ENCODE measurements around the gene DLG4. TPM values are rescaled to one million over a fixed set of nuclear protein-coding genes. Genes with fewer than 3 reads are reported as not detected.

DLG4 gene
- total RNA-seq, 2 experiments from 2014 or later: 10.2 to 11.0 TPM

- no peaks in the 10 kb centered on the region for H3K9me3 ChIP-seq (ENCODE audit: control insufficient read depth in 1 of 2, insufficient read depth in 1 of 2, low read length in 2 of 2)
- Mint-ChIP-seq H3K9me3 (no peaks in the 10 kb centered on the region), H3K27me3 (no peaks in the 10 kb centered on the region), H3K4me1 (ENCODE audit: low read depth) (peaks cover 36% of the 10 kb centered on the region), H3K36me3 (ENCODE audit: low read depth) (peaks cover 15% of the 10 kb centered on the region), H3K4me3 (peak overlapping the region; percentile 83), H3K27ac (peak overlapping the region; percentile 87)
- intact Hi-C loops (cut with DNase I, micrococcal nuclease): loop anchor here (1.0 kb wide), 3 partner anchors 9 to 230 kb away; partner anchors contain the start of genes DVL2 (in 1 of the 2) and TMEM102 (in 1 of the 2)
- H3K27ac ChIP-seq (ENCODE audit: low read depth in 1 of 2, low read length in 2 of 2): peak overlapping the region; percentile 86 to 95
- H3K4me3 ChIP-seq (ENCODE audit: low read length): peak overlapping the region; percentile 66
- no peaks in the 10 kb centered on the region for H3K27me3 ChIP-seq (ENCODE audit: control insufficient read depth in 1 of 2, insufficient read depth in 2 of 2, low read length in 2 of 2)
- ChIA-PET CTCF (interaction anchor here (0.6 to 2.6 kb wide), 4 partner anchors 9 to 153 kb away, joined by 3 to 13 read pairs (median 4); no protein-coding TSS in a partner anchor), POLR2A (interaction anchor here (0.9 to 1.3 kb wide), 3 partner anchors 9 to 29 kb away, joined by 3 to 6 read pairs (median 4); partner anchors contain the start of genes ACADVL, DLG4 and DVL2)
- peaks cover 2% of the 10 kb centered on the region for H3K36me3 ChIP-seq (ENCODE audit: insufficient read depth, low read length)
- peaks cover 31% of the 10 kb centered on the region for H3K4me1 ChIP-seq (ENCODE audit: insufficient read depth, low read length)
- DNase-seq: peak; percentile 84 to 99 (median 94)
- no peak for TF ChIP-seq CTCF (IDR thresholded peaks at IDR 0.05)
- ATAC-seq (ENCODE audit: poor library complexity): peak; percentile 81
These were observed 14.7 kb downstream of the DLG4 start for GRCh38 chr17:7204828-7205461.

GRCh38 chr17:7204336-7204735 is 15.3 kb downstream of the DLG4 start:
- peak overlapping the region; percentile 87 for H3K27ac Mint-ChIP-seq

GRCh38 chr17:7203391-7203790 is 16.2 kb downstream of the DLG4 start:
- DNase-seq (peak in 1 of 14 experiments; percentile 43), ATAC-seq (ENCODE audit: poor library complexity) (no peak)
- Histone ChIP-seq H3K27me3 (ENCODE audit: control insufficient read depth in 1 of 2, insufficient read depth in 2 of 2, low read length in 2 of 2) (no peaks in the 10 kb centered on the region), H3K9me3 (ENCODE audit: control insufficient read depth in 1 of 2, insufficient read depth in 1 of 2, low read length in 2 of 2) (no peaks in the 10 kb centered on the region), H3K27ac (ENCODE audit: low read depth in 1 of 2, low read length in 2 of 2) (peak overlapping the region in 1 of 2 donors; percentile 86), H3K36me3 (ENCODE audit: insufficient read depth, low read length) (peaks cover 2% of the 10 kb centered on the region), H3K4me3 (ENCODE audit: low read length) (no peak overlapping the region), H3K4me1 (ENCODE audit: insufficient read depth, low read length) (peaks cover 31% of the 10 kb centered on the region)
- no peak for TF ChIP-seq CTCF (IDR thresholded peaks at IDR 0.05)
- Mint-ChIP-seq H3K4me1 (ENCODE audit: low read depth) (peaks cover 35% of the 10 kb centered on the region), H3K27ac (peak overlapping the region; percentile 87), H3K4me3 (no peak overlapping the region), H3K27me3 (no peaks in the 10 kb centered on the region), H3K36me3 (ENCODE audit: low read depth) (peaks cover 15% of the 10 kb centered on the region), H3K9me3 (no peaks in the 10 kb centered on the region)
- intact Hi-C loops (cut with DNase I, micrococcal nuclease): no loop called here
- ChIA-PET POLR2A (no interaction called here), CTCF (no interaction called here)

More at GRCh38 chr17:7204336-7204735, 15.3 kb downstream of the DLG4 start:
- Mint-ChIP-seq H3K36me3 (ENCODE audit: low read depth) (peaks cover 15% of the 10 kb centered on the region), H3K4me3 (peak overlapping the region; percentile 83), H3K27me3 (no peaks in the 10 kb centered on the region), H3K9me3 (no peaks in the 10 kb centered on the region), H3K4me1 (ENCODE audit: low read depth) (peaks cover 35% of the 10 kb centered on the region)
- TF ChIP-seq CTCF (IDR thresholded peaks at IDR 0.05): no peak
- Histone ChIP-seq H3K9me3 (ENCODE audit: control insufficient read depth in 1 of 2, insufficient read depth in 1 of 2, low read length in 2 of 2) (no peaks in the 10 kb centered on the region), H3K36me3 (ENCODE audit: insufficient read depth, low read length) (peaks cover 2% of the 10 kb centered on the region), H3K4me3 (ENCODE audit: low read length) (peak overlapping the region; percentile 66), H3K4me1 (ENCODE audit: insufficient read depth, low read length) (peaks cover 31% of the 10 kb centered on the region), H3K27ac (ENCODE audit: low read depth in 1 of 2, low read length in 2 of 2) (peak overlapping the region; percentile 86 to 95), H3K27me3 (ENCODE audit: control insufficient read depth in 1 of 2, insufficient read depth in 2 of 2, low read length in 2 of 2) (no peaks in the 10 kb centered on the region)
- ATAC-seq (ENCODE audit: poor library complexity) (no peak), DNase-seq (peak in 2 of 14 experiments; percentile 12 to 70)
- ChIA-PET POLR2A (interaction anchor here (0.8 kb wide), 1 partner anchor 30 kb away, joined by 4 read pairs; the partner anchor contains the start of gene DVL2), CTCF (interaction anchor here (0.6 to 2.6 kb wide), 4 partner anchors 10 to 153 kb away, joined by 3 to 13 read pairs (median 4); no protein-coding TSS in a partner anchor)
- intact Hi-C loops (cut with DNase I, micrococcal nuclease): no loop called here

Data from CD4-positive, alpha-beta T cell (primary cell).